Fibroblast of skin of left biceps (primary cell): ENCODE results near the gene LOXL4.
"Not testable (repeated sequence)": the region's sequence is repeated elsewhere in the genome, so short reads cannot be mapped to it uniquely, and the experiment has no call there.

Experiments
- DNase-seq, 2 experiments: peaks; one replicate each; pipeline ENCODE4 v3.0.0-alpha.2; 2013; ENCODE audit warnings: low read depth in 2 of 2

LOXL4 gene

DNA sequence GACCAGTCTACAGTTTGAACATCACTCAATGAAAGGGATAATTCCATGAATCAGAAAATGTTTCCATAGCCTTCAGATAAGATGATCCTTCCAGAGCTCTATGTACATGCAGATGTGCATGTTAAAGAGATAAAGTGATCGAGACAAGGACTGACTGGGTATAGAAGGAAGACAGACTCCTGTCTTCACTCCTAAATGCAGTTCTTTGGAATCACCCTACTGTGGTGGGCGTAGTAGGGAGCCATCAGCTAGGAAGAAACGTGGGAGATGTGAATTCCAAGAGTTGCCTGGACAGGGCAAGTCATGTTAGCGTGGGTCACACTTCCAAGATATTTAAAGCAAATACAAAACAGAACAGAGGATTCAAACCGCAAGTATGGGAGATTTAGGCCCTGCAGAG is 23.9 kb downstream of the LOXL4 start:
- no peak for DNase-seq

DNA sequence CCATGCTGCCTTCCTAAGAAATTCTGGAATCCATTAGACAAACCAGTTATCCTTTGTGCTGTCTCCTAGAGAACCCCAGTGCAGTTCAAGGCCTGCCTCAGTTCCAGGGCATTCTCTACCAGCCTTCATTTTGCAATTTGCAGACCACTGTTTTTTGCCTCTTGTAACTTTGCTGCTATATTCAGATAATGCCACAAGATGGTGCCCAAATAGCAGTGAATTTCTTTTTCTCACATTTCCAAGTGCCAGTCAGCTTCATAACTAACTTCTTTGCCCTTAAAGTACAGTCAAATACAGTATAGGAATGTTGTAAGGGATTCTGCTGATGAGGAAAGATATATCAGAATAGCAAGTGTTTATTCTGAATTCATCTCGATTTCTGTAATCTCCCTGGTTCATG is 25.2 kb downstream of the LOXL4 start:
- DNase-seq, result no peak

DNA sequence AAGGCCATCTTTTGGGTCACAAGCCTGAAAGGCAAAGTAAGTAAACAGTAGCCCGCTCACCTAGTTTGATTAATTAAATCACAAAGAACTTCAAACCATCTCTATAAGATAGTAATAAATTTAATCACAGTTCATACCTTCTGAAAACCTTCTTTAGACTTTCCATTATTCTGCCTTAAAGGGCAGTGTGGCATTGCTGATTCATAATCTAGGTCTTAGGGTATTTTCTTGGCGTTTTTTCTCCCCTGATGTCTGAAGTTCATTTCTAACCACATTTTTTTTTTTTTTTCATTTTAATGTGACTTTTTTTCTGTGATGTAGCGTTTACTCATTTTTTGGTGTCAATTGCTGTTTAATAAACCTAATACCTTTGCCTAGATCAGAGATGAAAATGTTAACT is 27.5 kb downstream of the LOXL4 start:
- DNase-seq, result no peak

- no peak for DNase-seq
Observed at GRCh38 chr10:98238391-98238790, 29.6 kb downstream of the LOXL4 start.

DNA sequence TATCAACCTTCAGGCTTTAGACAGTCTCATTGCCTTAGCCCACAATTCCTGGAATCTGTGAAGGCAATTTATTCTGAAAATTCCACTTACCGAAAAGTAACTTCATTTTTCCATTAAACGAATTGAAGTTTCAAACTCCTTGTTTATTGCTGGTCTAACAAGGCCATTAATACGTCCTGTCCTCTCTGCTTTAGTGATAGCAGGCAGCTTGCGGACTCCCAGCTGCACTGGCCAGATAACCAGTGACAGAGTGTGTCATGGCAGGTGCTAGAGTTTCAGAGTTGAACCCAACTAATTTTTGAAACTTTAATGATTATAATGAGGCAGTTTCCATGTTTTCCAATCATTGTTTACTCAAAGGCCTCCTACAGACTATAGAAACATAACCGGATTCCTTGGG is 31.1 kb downstream of the LOXL4 start:
- no peak for DNase-seq

- no peak for DNase-seq
Observed at GRCh38 chr10:98235846-98236245, 32.1 kb downstream of the LOXL4 start.

DNA sequence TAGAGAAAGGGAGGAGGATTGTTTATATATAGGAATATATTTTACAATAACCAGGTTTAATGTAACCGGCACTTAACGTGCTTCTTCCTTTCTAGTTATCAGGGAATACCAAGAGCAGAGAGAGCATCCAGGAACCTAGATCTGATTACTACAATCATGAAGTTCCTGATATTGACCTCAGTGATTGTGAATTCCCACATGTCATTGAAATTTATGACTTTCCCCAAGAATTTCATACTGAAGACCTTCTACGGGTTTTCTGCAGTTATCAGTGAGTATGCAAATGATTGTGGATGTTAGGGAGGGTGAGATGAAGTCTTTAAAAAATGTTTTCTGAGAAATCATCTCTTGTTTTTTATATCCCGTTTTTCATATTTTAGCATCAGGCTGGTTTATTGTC is 36.6 kb downstream of the LOXL4 start:
- no peak for DNase-seq

DNA sequence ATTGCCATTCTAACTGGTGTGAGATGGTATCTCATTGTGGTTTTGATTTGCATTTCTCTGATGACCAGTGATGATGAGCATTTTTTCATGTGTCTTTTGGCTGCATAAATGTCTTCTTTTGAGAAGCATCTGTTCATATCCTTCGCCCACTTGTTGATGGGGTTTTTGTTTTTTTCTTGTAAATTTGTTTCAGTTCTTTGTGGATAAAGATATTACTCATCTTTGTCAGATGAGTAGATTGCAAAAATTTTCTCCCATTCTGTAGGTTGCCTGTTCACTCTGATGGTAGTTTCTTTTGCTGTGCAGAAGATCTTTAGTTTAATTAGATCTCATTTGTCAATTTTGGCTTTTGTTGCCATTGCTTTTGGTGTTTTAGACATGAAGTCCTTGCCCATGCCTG is 39.7 kb downstream of the LOXL4 start:
- not testable (repeated sequence) for DNase-seq

GRCh38 chr10:98227713-98228112 is 40.3 kb downstream of the LOXL4 start:
- not testable (repeated sequence) for DNase-seq

DNA sequence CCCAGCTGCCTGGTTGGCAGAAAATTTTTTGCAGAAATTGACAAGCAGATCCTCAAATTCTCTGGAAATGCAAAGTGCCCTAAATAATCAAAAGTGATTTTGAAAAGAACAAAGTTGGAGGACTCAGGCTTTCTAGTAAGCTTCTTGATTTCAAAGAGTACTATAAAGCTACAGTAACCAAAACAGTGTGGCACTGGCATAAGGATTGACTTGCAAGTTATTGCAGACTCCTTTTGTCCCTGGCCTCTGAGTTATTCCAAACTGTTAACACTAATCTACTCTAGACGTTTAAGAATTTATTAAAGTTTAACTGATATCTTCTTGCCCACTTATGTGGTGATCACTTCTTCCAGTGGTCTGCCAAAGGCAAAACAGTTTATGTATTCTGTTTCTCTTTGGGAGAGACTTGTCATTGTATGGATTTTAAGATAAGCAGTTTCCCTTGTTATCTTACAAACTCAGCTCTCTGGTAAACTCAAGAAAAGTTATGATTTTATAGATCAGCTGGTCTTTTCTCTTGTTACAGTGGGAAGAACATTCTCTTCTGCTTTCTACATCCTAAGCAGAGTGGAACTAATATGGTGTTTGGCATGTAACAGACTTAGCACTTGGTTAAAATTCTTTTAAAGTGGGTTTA is 41.4 kb downstream of the LOXL4 start:
- no peak for DNase-seq

- no peak for DNase-seq
Observed at GRCh38 chr10:98224996-98225395, 43.0 kb downstream of the LOXL4 start.

DNA sequence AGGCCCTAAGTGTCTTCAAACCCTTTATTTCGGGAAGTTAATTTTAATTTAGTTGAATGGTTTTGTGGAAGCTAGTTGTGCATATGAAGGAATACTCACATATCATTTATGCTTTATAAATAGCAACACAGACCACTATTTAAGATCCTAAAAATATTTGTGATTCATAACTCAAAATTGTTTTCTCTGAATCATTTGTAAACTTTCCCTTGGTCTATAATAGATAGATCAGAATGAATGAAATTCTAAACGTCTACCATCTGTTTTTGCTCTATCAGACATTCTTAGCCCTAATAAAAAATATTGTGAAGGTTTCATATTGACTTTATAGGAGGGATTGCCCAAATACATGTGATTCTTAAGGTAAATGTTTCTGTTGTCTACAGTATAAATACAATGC is 43.5 kb downstream of the LOXL4 start:
- peak in 1 of 2 experiments; percentile 43 for DNase-seq

- no peak for DNase-seq
Observed at GRCh38 chr10:98223874-98224273, 44.1 kb downstream of the LOXL4 start.

- DNase-seq, result no peak
Observed at GRCh38 chr10:98217801-98218200, 50.2 kb downstream of the LOXL4 start.

DNA sequence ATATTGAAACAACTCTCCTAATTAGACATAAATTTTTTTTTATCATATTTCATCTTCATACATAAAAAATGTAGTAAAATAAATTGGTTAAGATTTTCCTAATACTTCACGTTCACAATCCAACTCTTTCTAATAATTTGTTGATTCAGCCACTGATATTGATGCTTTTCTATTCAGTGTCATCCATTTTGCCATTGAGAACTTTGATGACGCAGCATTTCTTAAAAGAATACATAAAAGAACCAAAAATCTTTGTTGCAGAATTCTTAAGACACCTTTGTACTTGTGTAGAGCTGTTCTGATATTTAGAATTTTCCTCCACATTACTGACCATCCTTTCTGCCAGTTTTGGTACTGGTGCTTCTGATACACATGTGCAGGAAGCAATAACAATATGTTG is 52.6 kb downstream of the LOXL4 start:
- DNase-seq, result no peak

DNA sequence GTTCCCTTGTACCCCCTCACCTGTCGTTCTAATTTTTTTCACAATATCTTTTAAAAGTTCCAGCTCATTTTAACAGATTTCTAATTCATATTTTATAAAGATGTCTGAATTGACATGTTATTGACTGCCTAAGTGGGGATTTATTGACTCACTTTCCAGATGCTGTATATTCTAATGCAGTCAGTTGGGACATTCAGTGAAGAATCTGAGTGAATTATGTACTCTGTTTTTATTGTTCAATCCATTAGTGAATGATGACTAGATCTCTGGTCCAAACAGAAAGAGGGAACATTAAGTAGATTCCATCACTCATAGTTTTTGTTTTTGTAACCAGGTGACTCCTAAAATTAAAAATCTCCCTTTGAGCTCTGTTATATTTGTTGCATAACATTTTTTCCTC is 54.3 kb downstream of the LOXL4 start:
- no peak for DNase-seq

DNA sequence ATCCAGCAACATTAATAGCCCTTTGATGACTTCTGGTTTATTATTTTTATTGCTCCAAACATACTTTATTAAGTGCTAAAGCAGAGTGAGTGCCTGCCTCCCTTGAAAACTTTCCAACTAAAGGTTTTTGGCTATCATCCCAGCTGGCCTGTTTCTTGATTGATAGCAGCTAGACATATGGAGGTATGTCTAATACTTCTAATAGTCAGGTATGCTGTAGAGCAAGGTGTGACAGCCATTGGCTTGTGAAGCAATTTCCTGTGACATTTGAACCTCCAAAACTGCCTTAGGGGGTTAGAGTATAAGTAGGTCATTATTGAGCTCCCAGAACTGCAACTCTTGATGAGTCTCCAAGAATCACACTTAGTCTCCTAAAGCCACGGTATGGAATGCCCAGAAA is 55.8 kb downstream of the LOXL4 start:
- DNase-seq, result no peak

GRCh38 chr10:98209441-98209840 is 58.6 kb downstream of the LOXL4 start:
- DNase-seq, result no peak

GRCh38 chr10:98208925-98209324 is 59.1 kb downstream of the LOXL4 start:
- no peak for DNase-seq

- no peak for DNase-seq
Observed at GRCh38 chr10:98205351-98205750, 62.6 kb downstream of the LOXL4 start.

GRCh38 chr10:98202378-98202777 is 65.6 kb downstream of the LOXL4 start:
- DNase-seq, result no peak

DNA sequence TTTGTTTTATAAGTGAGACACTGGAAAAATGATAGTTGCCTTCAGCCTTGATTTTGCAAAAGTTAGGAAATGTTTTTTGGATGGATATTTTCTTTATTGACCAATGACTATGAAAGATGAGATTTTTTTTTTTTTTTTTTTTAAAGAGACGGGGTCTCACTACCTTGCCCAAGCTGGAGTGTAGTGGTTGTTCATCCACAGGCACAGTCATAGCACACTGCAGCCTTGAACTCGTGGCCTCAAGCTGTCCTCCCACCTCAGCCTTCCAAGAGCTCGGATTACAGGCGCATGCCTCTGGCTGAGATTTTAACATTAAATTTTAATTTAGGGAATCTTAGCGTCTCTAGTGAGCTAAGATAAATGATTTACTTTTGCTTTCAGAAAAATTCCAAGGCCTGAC is 66.2 kb downstream of the LOXL4 start:
- no peak for DNase-seq
